Endodermal cell (in vitro differentiated cells): ENCODE data around the gene HMCES. TPM values are rescaled to one million over a fixed set of nuclear protein-coding genes. Genes with fewer than 3 reads are reported as not detected.

Experiments used
- DNase-seq: peaks from one replicate; pipeline ENCODE4 v3.0.0-alpha.2; 2017
- H3K27ac ChIP-seq: 2 replicates; pipeline ENCODE4 v1.5.1; 2013; ENCODE audit warnings: mild to moderate bottlenecking, low read depth, low read length, moderate library complexity
- H3K27me3 ChIP-seq: 2 replicates; pipeline ENCODE4 v1.6.1; 2013; ENCODE audit warnings: mild to moderate bottlenecking, low read length, moderate library complexity; ENCODE audit not compliant: insufficient read depth, control insufficient read depth, poor library complexity, severe bottlenecking
- H3K36me3 ChIP-seq: 2 replicates; pipeline ENCODE4 v1.7.0; 2013; ENCODE audit warnings: mild to moderate bottlenecking, low read length, moderate library complexity; ENCODE audit not compliant: control insufficient read depth, insufficient read depth
- H3K4me1 ChIP-seq: one replicate; pipeline ENCODE4 v1.7.0; 2013; ENCODE audit warnings: low read length; ENCODE audit not compliant: control insufficient read depth, insufficient read depth
- H3K4me3 ChIP-seq: 2 replicates; pipeline ENCODE4 v1.5.1; 2013; ENCODE audit warnings: mild to moderate bottlenecking, low read length, moderate library complexity
- H3K9ac ChIP-seq: 2 replicates; pipeline ENCODE4 v1.6.1; 2013; ENCODE audit warnings: mild to moderate bottlenecking, low read length, moderate library complexity; ENCODE audit not compliant: poor library complexity, severe bottlenecking; ENCODE audit errors: extremely low read depth
- H3K9me3 ChIP-seq: 2 replicates; pipeline ENCODE4 v1.6.1; 2013; ENCODE audit warnings: mild to moderate bottlenecking, low read length, moderate library complexity; ENCODE audit not compliant: control insufficient read depth
- H3K27ac Mint-ChIP-seq: 2 replicates; pipeline ENCODE4 v1.8.0; 2020; ENCODE audit warnings: mixed read lengths
- H3K27me3 Mint-ChIP-seq: 2 replicates; pipeline ENCODE4 v1.8.0; 2021; ENCODE audit warnings: mild to moderate bottlenecking, mixed read lengths; ENCODE audit not compliant: insufficient read depth
- H3K36me3 Mint-ChIP-seq: 2 replicates; pipeline ENCODE4 v1.8.0; 2020; ENCODE audit warnings: low read depth, mixed read lengths
- H3K4me1 Mint-ChIP-seq: 2 replicates; pipeline ENCODE4 v1.8.0; 2020; ENCODE audit warnings: mixed read lengths
- H3K4me3 Mint-ChIP-seq: 2 replicates; pipeline ENCODE4 v1.8.0; 2020; ENCODE audit warnings: mild to moderate bottlenecking, moderate library complexity, mixed read lengths
- H3K9me3 Mint-ChIP-seq: 2 replicates; pipeline ENCODE4 v1.8.0; 2020; ENCODE audit warnings: mild to moderate bottlenecking, mixed read lengths
- CTCF ChIP-seq: fragments of 200-600 bp; sonication (generic); conservative IDR thresholded peaks from 2 replicates; pipeline ENCODE4 v1.5.0; 2021; ENCODE audit warnings: antibody characterized with exemption, mild to moderate bottlenecking
- WGBS, 2 experiments: methylation state at CpG; one replicate each; pipeline versions ENCODE4 v1.1.5 to v1.1.7; 2013; ENCODE audit warnings: missing lambda C conversion rate in 2 of 2, mixed read lengths in 1 of 2; ENCODE audit not compliant: insufficient coverage in 1 of 2, insufficient read length in 1 of 2; 5-methylcytosine and 5-hydroxymethylcytosine counted together
- total RNA-seq, 2 donors: library from RNA; stranded (reverse); fragmentation: NEBNext Ultra II Directional in 1 of 2; extraction: Animal tissue kit (Norgen Biotek cat#: 25700) in 1 of 2; gene quantifications; 2 replicates in 1 of 2; 3 replicates in 1 of 2; pipeline ENCODE4 v1.2.1, GENCODE V29; 2021

HMCES gene
- total RNA-seq, 2 donors from 2014 or later, result 42.9 to 46.9 TPM

- Mint-ChIP-seq H3K4me1 (peaks cover 4% of the 10 kb centered on the region), H3K27me3 (no peaks in the 10 kb centered on the region), H3K4me3 (peak overlapping the region; percentile 89), H3K9me3 (no peaks in the 10 kb centered on the region), H3K27ac (peak overlapping the region; percentile 70), H3K36me3 (peaks cover 10% of the 10 kb centered on the region)
- peak overlapping the region; percentile 88 for H3K27ac ChIP-seq
- DNase-seq, result peak; percentile 96
- H3K27me3 ChIP-seq, result no peaks in the 10 kb centered on the region
- peak overlapping the region; percentile 85 for H3K4me3 ChIP-seq
- 1 to 3% methylated on average over 28 to 53 of the region's 53 CpGs for WGBS, 2 experiments
- H3K36me3 ChIP-seq, result no peaks in the 10 kb centered on the region
- peak overlapping the region; percentile 92 for H3K9ac ChIP-seq
- H3K9me3 ChIP-seq, result no peaks in the 10 kb centered on the region
- no peak for TF ChIP-seq CTCF
- H3K4me1 ChIP-seq, result no peaks in the 10 kb centered on the region
Observed at GRCh38 chr3:129314386-129315222, 35.9 kb downstream of the HMCES start.

GRCh38 chr3:129315223-129315997, 36.7 kb downstream of the HMCES start:
- H3K27ac ChIP-seq, result peak overlapping the region; percentile 88
- H3K4me1 ChIP-seq, result no peaks in the 10 kb centered on the region
- Mint-ChIP-seq H3K4me1 (peaks cover 4% of the 10 kb centered on the region), H3K36me3 (peaks cover 15% of the 10 kb centered on the region), H3K27ac (peak overlapping the region; percentile 96), H3K27me3 (no peaks in the 10 kb centered on the region), H3K4me3 (peak overlapping the region; percentile 89), H3K9me3 (no peaks in the 10 kb centered on the region)
- no peaks in the 10 kb centered on the region for H3K36me3 ChIP-seq
- peak overlapping the region; percentile 85 for H3K4me3 ChIP-seq
- no peaks in the 10 kb centered on the region for H3K27me3 ChIP-seq
- DNase-seq, result peak; percentile 75
- 0% methylated on average over 50 to 80 of the region's 80 CpGs for WGBS, 2 experiments
- no peaks in the 10 kb centered on the region for H3K9me3 ChIP-seq
- TF ChIP-seq CTCF, result no peak
- peak overlapping the region; percentile 92 for H3K9ac ChIP-seq

DNA sequence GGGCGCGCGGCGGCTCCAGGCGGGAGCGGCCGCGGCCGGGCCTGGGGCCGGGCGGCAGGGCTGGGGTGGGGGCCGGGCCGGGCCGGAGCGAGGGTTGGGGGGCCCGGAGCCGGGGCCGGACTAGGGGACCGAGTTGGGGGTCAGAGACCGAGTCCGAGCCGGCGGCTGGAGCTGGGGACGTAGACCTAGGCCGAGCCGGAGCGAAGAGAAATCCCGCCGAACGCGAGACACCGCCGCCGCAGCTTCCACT, 37.3 kb downstream of the HMCES start:
- no peaks in the 10 kb centered on the region for H3K27me3 ChIP-seq
- H3K4me1 ChIP-seq, result no peaks in the 10 kb centered on the region
- peaks cover under 1% of the 10 kb centered on the region for H3K36me3 ChIP-seq
- TF ChIP-seq CTCF, result no peak
- no peaks in the 10 kb centered on the region for H3K9me3 ChIP-seq
- Mint-ChIP-seq H3K9me3 (no peaks in the 10 kb centered on the region), H3K27ac (no peak overlapping the region), H3K36me3 (peaks cover 15% of the 10 kb centered on the region), H3K4me3 (peak overlapping the region; percentile 89), H3K27me3 (no peaks in the 10 kb centered on the region), H3K4me1 (peaks cover 4% of the 10 kb centered on the region)
- DNase-seq, result no peak
- peak overlapping the region; percentile 92 for H3K9ac ChIP-seq
- H3K4me3 ChIP-seq, result peak overlapping the region; percentile 85
- no peak overlapping the region for H3K27ac ChIP-seq
- 0% methylated on average over 12 to 34 of the region's 34 CpGs for WGBS, 2 experiments
